Adrenal gland (tissue), 5 donors: ENCODE measurements around the gene ACSF3.

Experiments
- CTCF ChIP-seq, 6 experiments: fragments of 450-650 bp in 4 of 6; fragments of 200-600 bp in 2 of 6; sonication (generic) in 1 of 6; IDR thresholded peaks; 1 replicate in 5 of 6; 2 replicates in 1 of 6; pipeline versions ENCODE4 v1.5.1 to v1.8.0; 2016 to 2021; ENCODE audit warnings: antibody characterized with exemption in 6 of 6, mild to moderate bottlenecking in 2 of 6, moderate library complexity in 1 of 6
- POLR2A ChIP-seq, 2 donors: fragments of 450-650 bp; IDR thresholded peaks; one replicate each; pipeline ENCODE4 v1.6.1; 2017; ENCODE audit warnings: antibody characterized with exemption in 2 of 2, mild to moderate bottlenecking in 2 of 2, moderate library complexity in 1 of 2
- donor health status: DM: no; HTN: no; CAD: no.

GRCh38 chr16:89133457-89134127, 39.9 kb downstream of the ACSF3 start:
- no peak for TF ChIP-seq POLR2A (IDR thresholded peaks at IDR 0.05)
- TF ChIP-seq CTCF (IDR thresholded peaks at IDR 0.05) = no peak
